Panc1 (cell line): ENCODE data around the gene ADGB. TPM values are rescaled to one million over a fixed set of nuclear protein-coding genes. Genes with fewer than 3 reads are reported as not detected.

ENCODE experiments used
- ATAC-seq: fragments of 200-7000 bp; cut with Tn5 transposase; 2 replicates; pipeline ENCODE4 v1.9.1; 2020; ENCODE audit warnings: mild to moderate bottlenecking, moderate library complexity
- BruUV-seq: library from RNA; stranded (reverse); fragments of 400-500 nt; replicated peaks from 2 replicates; lab custom pipeline; 2021; lab: Mats Ljungman, UMichigan
- CTCF ChIA-PET: fragments of 300-600 bp; sonication (Branson Sonifier 250); formaldehyde crosslinking; loops from one replicate; lab custom pipeline; 2022; ENCODE audit warnings: antibody characterized with exemption; lab: Charles Lee
- POLR2A ChIA-PET: fragments of 300-600 bp; sonication (Branson Sonifier 250); formaldehyde crosslinking; loops from one replicate; lab custom pipeline; 2022; ENCODE audit warnings: antibody characterized with exemption; lab: Charles Lee
- DNase-seq: peaks from one replicate; pipeline ENCODE4 v3.0.0-alpha.2; 2010; ENCODE audit warnings: low read depth, low spot score
- H3K27ac ChIP-seq: 2 replicates; pipeline ENCODE4 v1.5.1; 2011; ENCODE audit warnings: mild to moderate bottlenecking, low read length, inconsistent platforms
- H3K27me3 ChIP-seq: fragments of 200-500 bp; sonication (Bioruptor generic); 2 replicates; pipeline ENCODE4 v1.6.0; 2014; ENCODE audit warnings: low read length, inconsistent platforms; ENCODE audit not compliant: control insufficient read depth, insufficient read depth
- H3K36me3 ChIP-seq: fragments of 200-500 bp; sonication (Bioruptor generic); 2 replicates; pipeline ENCODE4 v1.5.1; 2014; ENCODE audit warnings: inconsistent platforms, mild to moderate bottlenecking, low read length, moderate library complexity; ENCODE audit not compliant: control insufficient read depth, insufficient read depth
- H3K4me1 ChIP-seq: 2 replicates; pipeline ENCODE4 v1.5.1; 2011; ENCODE audit warnings: inconsistent platforms, mild to moderate bottlenecking, low read length, moderate library complexity; ENCODE audit not compliant: control insufficient read depth, insufficient read depth
- H3K4me3 ChIP-seq, 2 experiments: 2 replicates each; pipeline ENCODE4 v1.5.1; 2011 to 2012; ENCODE audit warnings: low read depth in 2 of 2, low read length in 2 of 2, mild to moderate bottlenecking in 2 of 2, inconsistent platforms in 1 of 2, moderate library complexity in 1 of 2
- H3K9me3 ChIP-seq: fragments of 200-500 bp; sonication (Bioruptor generic); 2 replicates; pipeline ENCODE4 v1.5.1; 2014; ENCODE audit warnings: low read depth, mild to moderate bottlenecking, inconsistent platforms, low read length, moderate library complexity; ENCODE audit not compliant: control insufficient read depth, insufficient read depth
- POLR2AphosphoS5 ChIP-seq: IDR thresholded peaks from 2 replicates; pipeline ENCODE4 v1.6.1; 2012; ENCODE audit warnings: mild to moderate bottlenecking, low read depth, low read length, moderate library complexity
- REST ChIP-seq, 2 experiments: IDR thresholded peaks; 2 replicates each; pipeline ENCODE4 v1.6.1; 2011 to 2012; ENCODE audit warnings: low read depth in 2 of 2, control low read depth in 1 of 2, low read length in 1 of 2, mild to moderate bottlenecking in 1 of 2, moderate library complexity in 1 of 2; ENCODE audit not compliant: insufficient read depth in 1 of 2
- SIN3A ChIP-seq: IDR thresholded peaks from 2 replicates; pipeline ENCODE4 v1.6.1; 2012; ENCODE audit warnings: low read depth, mild to moderate bottlenecking, low read length, moderate library complexity, borderline replicate concordance; ENCODE audit not compliant: insufficient read depth
- TCF7L2 ChIP-seq: IDR thresholded peaks from 2 replicates; pipeline ENCODE4 v1.6.1; 2011; ENCODE audit warnings: mild to moderate bottlenecking, low read depth, low read length, inconsistent platforms
- in situ Hi-C: cut with HindIII; loops from 2 replicates; pipeline ENCODE4 v1.10.0; 2016; ENCODE audit warnings: low sequenced_read_pairs, low pct_unique_long_range_greater_than_20kb
- intact Hi-C: fragments of 100-400 bp; cut with micrococcal nuclease; formaldehyde crosslinking; loops from one replicate; pipeline ENCODE4 v1.10.0; 2022; ENCODE audit not compliant: unreplicated experiment
- total RNA-seq: library from RNA; stranded (reverse); gene quantifications from one replicate; pipeline ENCODE4 v1.2.1, GENCODE V29; 2021; ENCODE audit not compliant: unreplicated experiment
- TF ChIP-seq, protein P1 (sequence below): fragments of 450-650 bp; IDR thresholded peaks from 2 replicates; pipeline ENCODE4 v1.5.1; 2017; ENCODE audit warnings: mild to moderate bottlenecking

The ADGB gene
- total RNA-seq, 1 experiment from 2014 or later: not detected

DNA sequence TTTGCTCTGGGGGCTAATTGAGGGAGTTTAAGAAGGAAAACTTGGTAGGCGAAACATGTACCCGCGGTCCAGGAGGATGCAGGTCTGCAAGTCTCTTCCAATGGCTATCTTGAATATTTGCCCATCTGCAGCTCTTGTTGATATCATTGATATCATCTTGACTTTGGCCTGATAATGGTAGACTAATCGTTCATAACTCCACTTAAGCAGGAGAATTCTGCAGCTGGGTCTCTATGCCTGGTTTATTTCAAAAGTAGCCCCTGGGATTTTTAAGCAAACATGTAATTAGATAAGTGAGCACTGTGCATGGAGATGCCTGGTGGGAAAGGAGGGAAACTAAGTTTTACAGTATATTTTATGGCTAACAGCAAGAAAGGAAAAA, 52.7 kb downstream of the ADGB start:
- no peak overlapping the region for H3K4me3 ChIP-seq
- no peaks in the 10 kb centered on the region for H3K27me3 ChIP-seq
- H3K27ac ChIP-seq: no peak overlapping the region
- H3K36me3 ChIP-seq: no peaks in the 10 kb centered on the region
- TF ChIP-seq, protein P1, sequence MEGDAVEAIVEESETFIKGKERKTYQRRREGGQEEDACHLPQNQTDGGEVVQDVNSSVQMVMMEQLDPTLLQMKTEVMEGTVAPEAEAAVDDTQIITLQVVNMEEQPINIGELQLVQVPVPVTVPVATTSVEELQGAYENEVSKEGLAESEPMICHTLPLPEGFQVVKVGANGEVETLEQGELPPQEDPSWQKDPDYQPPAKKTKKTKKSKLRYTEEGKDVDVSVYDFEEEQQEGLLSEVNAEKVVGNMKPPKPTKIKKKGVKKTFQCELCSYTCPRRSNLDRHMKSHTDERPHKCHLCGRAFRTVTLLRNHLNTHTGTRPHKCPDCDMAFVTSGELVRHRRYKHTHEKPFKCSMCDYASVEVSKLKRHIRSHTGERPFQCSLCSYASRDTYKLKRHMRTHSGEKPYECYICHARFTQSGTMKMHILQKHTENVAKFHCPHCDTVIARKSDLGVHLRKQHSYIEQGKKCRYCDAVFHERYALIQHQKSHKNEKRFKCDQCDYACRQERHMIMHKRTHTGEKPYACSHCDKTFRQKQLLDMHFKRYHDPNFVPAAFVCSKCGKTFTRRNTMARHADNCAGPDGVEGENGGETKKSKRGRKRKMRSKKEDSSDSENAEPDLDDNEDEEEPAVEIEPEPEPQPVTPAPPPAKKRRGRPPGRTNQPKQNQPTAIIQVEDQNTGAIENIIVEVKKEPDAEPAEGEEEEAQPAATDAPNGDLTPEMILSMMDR: no peak
- TF ChIP-seq REST (IDR thresholded peaks at IDR 0.05; ENCODE audit: insufficient read depth in 1 of 2, low read depth in 2 of 2, low read length in 1 of 2) (no peak), POLR2AphosphoS5 (no peak), SIN3A (no peak), TCF7L2 (no peak)
- in situ Hi-C loops: no loop called here
- ChIA-PET POLR2A (no interaction called here), CTCF (no interaction called here)
- no peaks in the 10 kb centered on the region for H3K4me1 ChIP-seq
- DNase-seq (no peak), ATAC-seq (no peak)
- no peaks in the 10 kb centered on the region for H3K9me3 ChIP-seq
- BruUV-seq: no TSS peak
- intact Hi-C loops: no loop called here

DNA sequence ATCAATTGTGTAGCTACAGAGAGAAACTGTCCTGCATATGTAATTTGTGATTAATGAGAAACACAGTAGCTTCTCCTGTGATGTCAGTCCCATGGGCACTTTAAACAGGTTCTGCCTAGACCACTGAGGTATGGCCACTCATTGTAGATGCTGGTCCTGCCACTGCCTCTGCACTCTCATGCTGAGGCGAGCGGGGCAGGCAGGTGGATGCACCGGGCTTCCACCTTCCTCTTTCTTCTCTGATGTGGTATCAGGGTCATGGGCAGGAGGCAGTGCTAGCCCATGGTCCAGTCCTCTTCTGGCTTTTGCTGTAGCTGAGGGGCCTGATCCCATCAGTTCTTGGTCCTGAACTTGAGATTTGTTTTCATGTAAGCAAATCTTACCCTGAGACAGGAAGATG, 58.7 kb downstream of the ADGB start:
- intact Hi-C loops (no loop called here), in situ Hi-C loops (no loop called here)
- no peak overlapping the region for H3K4me3 ChIP-seq
- H3K4me1 ChIP-seq: no peaks in the 10 kb centered on the region
- ATAC-seq (no peak), DNase-seq (no peak)
- ChIA-PET POLR2A (no interaction called here), CTCF (no interaction called here)
- no TSS peak for BruUV-seq
- no peaks in the 10 kb centered on the region for H3K36me3 ChIP-seq
- TF ChIP-seq POLR2AphosphoS5: no peak
- H3K27ac ChIP-seq: no peak overlapping the region
- H3K9me3 ChIP-seq: no peaks in the 10 kb centered on the region; the same call in 1 of the 2 replicates
- H3K27me3 ChIP-seq: no peaks in the 10 kb centered on the region

DNA sequence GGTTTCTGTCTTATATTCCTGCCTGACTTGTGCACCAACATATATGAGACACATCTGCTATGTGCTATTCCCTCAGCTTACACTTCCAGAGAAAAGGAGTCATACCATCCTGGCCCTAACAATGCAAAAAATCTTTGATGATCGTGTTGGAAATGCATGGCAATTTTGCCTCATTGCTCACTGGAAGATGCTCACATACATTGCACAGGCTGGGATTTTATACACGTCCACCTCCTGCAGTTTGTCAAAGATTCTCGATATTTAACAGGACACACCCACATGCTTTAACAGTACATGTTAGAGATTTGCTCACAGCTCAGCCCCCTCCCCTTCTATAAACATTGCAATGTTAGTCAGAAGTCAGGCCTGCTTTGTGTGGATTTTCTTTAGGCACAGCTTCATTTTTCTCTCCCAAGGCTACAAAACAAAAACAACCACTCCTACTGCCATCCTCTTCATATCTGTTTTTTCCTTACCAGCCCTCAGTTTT, 66.1 kb downstream of the ADGB start:
- Histone ChIP-seq H3K4me1 (no peaks in the 10 kb centered on the region), H3K36me3 (no peaks in the 10 kb centered on the region), H3K4me3 (no peak overlapping the region), H3K9me3 (no peaks in the 10 kb centered on the region; the same call in 1 of the 2 replicates), H3K27me3 (no peaks in the 10 kb centered on the region), H3K27ac (no peak overlapping the region)
- CTCF ChIA-PET: no interaction called here
- ATAC-seq (no peak), DNase-seq (no peak)
- in situ Hi-C loops (no loop called here), intact Hi-C loops (no loop called here)
- POLR2A ChIA-PET: no interaction called here
- TF ChIP-seq TCF7L2: no peak
- no peak for TF ChIP-seq REST (IDR thresholded peaks at IDR 0.05; ENCODE audit: insufficient read depth in 1 of 2, low read depth in 2 of 2, low read length in 1 of 2)
- no peak for TF ChIP-seq POLR2AphosphoS5
- TF ChIP-seq SIN3A: no peak
- TF ChIP-seq, protein P1: no peak
- no TSS peak for BruUV-seq
